BLaER1 (cell line): Measurements from ENCODE around the gene IPPK.

Source experiments
- H3K27ac ChIP-seq: shearing (Covaris generic); formaldehyde crosslinking; 2 replicates; pipeline ENCODE4 v1.8.1; 2022
- H3K27me3 ChIP-seq: shearing (Covaris generic); formaldehyde crosslinking; 2 replicates; pipeline ENCODE4 v1.8.1; 2022
- H3K36me3 ChIP-seq: shearing (Covaris generic); formaldehyde crosslinking; 2 replicates; pipeline ENCODE4 v1.8.1; 2022
- H3K4me1 ChIP-seq: shearing (Covaris generic); formaldehyde crosslinking; 2 replicates; pipeline ENCODE4 v1.8.1; 2022
- H3K4me2 ChIP-seq: shearing (Covaris generic); formaldehyde crosslinking; 2 replicates; pipeline ENCODE4 v1.8.1; 2022
- H3K4me3 ChIP-seq: shearing (Covaris generic); formaldehyde crosslinking; 2 replicates; pipeline ENCODE4 v1.8.1; 2022
- H3K9ac ChIP-seq: shearing (Covaris generic); formaldehyde crosslinking; 2 replicates; pipeline ENCODE4 v1.8.1; 2022
- H3K9me3 ChIP-seq: shearing (Covaris generic); formaldehyde crosslinking; 2 replicates; pipeline ENCODE4 v1.8.1; 2022
- H4K20me1 ChIP-seq: shearing (Covaris generic); formaldehyde crosslinking; 2 replicates; pipeline ENCODE4 v1.8.1; 2022
- Cebpa-rat ChIP-seq: shearing (Covaris generic); IDR thresholded peaks from 2 replicates; pipeline ENCODE4 v1.8.1; 2022

IPPK gene

DNA sequence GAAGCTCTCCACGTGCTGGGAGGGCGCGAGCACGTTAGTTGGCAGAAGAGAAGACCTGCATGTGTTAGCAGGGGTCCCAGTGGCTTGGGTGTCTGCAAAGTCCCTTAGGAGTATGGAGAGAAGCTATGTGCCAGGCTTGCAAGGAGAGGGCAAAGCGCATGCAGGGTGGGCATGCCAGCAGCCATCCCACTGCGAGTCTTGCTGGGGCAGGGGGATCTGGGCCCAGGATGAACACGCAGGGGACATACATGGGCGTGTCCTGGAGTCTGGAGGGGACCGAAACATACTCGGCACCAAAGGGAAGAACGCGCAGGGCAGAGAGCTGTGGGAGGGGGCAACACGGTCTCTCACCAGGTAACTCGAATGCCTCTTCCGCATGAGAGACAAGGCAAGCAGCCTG lies 43.6 kb upstream of the IPPK start:
- Histone ChIP-seq H3K27me3 (no peaks in the 10 kb centered on the region), H4K20me1 (peaks cover 36% of the 10 kb centered on the region), H3K27ac (no peak overlapping the region; the same call in 1 of the 2 replicates), H3K9me3 (no peaks in the 10 kb centered on the region), H3K9ac (no peak overlapping the region), H3K4me2 (peak overlapping the region; percentile 13; the same call in 1 of the 2 replicates), H3K4me1 (peaks cover 24% of the 10 kb centered on the region), H3K4me3 (no peak overlapping the region), H3K36me3 (peaks cover 98% of the 10 kb centered on the region)
- no peak for TF ChIP-seq Cebpa-rat

DNA sequence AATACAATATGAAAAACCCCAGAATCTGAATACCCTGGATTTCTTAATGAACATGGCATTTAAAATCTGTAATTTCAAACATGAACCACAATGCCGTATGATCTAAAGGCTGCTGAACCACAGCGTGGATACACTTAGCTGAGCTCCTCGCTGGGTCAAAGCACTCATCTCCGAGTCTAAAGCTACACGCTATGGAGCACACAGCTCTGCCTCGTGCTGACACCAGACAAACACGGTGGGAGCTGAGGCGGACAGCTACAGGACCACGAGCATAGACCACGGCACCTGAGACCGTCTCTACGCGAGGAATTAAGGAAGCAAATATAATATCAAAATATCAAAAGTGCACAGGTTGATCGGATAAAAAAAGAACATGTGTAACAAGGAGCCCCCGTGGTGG lies 42.8 kb upstream of the IPPK start:
- no peak for TF ChIP-seq Cebpa-rat
- H3K4me2 ChIP-seq, result no peak overlapping the region; the same call in 1 of the 2 replicates
- H3K4me1 ChIP-seq, result peaks cover 24% of the 10 kb centered on the region
- H3K36me3 ChIP-seq, result peaks cover 92% of the 10 kb centered on the region
- H3K27me3 ChIP-seq, result no peaks in the 10 kb centered on the region
- no peak overlapping the region for H3K4me3 ChIP-seq
- no peaks in the 10 kb centered on the region for H3K9me3 ChIP-seq
- no peak overlapping the region for H3K27ac ChIP-seq
- no peak overlapping the region for H3K9ac ChIP-seq
- peaks cover 29% of the 10 kb centered on the region for H4K20me1 ChIP-seq

DNA sequence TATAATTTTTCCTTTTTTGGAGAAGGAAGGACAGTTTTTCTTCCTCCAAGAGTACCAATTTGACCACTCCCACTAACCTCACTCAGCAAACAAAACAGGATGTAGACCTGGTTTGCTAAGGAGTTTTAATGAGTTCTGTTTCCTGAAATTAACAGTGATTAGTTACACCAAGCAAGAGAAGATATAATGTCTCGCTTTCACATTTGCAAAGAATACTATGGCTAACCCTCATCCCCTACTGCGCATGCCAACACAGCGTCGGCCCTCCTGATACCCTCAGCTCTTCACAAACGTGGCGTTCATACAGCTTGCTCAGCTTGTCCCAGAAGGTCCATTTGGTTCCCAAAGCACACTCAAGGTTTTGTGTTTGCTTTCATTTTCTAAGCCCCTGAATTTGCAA lies 41.9 kb upstream of the IPPK start:
- Histone ChIP-seq H3K4me3 (no peak overlapping the region), H3K27ac (no peak overlapping the region), H3K4me1 (peaks cover 24% of the 10 kb centered on the region), H3K4me2 (no peak overlapping the region; the same call in 1 of the 2 replicates), H3K36me3 (peaks cover 85% of the 10 kb centered on the region), H3K27me3 (no peaks in the 10 kb centered on the region), H4K20me1 (peaks cover 20% of the 10 kb centered on the region), H3K9me3 (no peaks in the 10 kb centered on the region), H3K9ac (no peak overlapping the region)
- no peak for TF ChIP-seq Cebpa-rat

DNA sequence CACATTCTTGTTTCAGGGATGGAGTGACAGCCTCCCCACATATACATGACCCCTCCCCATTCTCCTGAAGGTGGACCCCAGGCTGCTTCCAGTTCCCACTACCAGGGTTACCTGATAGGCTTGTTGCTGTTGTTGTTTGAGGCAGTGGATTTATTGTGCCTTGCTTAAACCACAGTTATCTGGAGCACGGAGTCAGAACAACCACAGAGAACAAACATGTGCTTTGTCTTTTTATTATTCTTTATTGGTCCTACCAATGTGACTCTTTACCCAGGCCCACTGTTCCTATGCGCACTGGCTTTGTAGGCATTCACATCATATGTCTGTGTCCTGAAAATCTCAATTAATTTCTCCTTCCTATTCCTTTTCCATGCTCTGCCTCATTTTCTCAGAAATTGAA lies 41.2 kb upstream of the IPPK start:
- Histone ChIP-seq H3K27ac (no peak overlapping the region), H3K27me3 (no peaks in the 10 kb centered on the region), H3K9me3 (0 out of 2 replicates have a peak, but pooled peaks cover 4% of the 10 kb centered on the region), H3K4me2 (no peak overlapping the region), H4K20me1 (peaks cover 13% of the 10 kb centered on the region), H3K9ac (no peak overlapping the region), H3K4me1 (peaks cover 24% of the 10 kb centered on the region), H3K36me3 (peaks cover 85% of the 10 kb centered on the region), H3K4me3 (no peak overlapping the region)
- TF ChIP-seq Cebpa-rat, result no peak

DNA sequence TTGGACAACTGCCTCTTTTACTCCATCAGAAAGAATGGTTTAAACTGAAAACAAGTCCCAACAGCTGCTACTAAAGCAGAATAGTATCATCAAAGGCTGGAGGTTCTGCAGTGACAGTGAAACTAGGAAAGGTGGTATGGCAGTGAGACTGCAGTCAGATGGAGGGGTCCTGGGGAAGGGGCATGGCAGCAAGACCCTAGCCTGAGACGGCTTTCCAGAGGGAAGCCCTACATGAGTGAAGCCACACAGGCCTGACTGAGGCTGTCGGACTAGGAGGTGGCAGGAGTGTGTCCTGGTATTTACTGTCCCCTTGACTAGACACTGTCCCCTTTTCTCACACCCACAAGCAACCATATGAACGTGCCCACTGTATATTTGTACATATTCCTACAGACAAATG lies 40.4 kb upstream of the IPPK start:
- H3K36me3 ChIP-seq, result peaks cover 85% of the 10 kb centered on the region
- H3K4me1 ChIP-seq, result peaks cover 24% of the 10 kb centered on the region
- no peak overlapping the region for H3K4me3 ChIP-seq
- no peak overlapping the region for H3K27ac ChIP-seq
- peaks cover 5% of the 10 kb centered on the region; the same call in 1 of the 2 replicates for H4K20me1 ChIP-seq
- H3K9ac ChIP-seq, result no peak overlapping the region
- no peak overlapping the region for H3K4me2 ChIP-seq
- H3K27me3 ChIP-seq, result no peaks in the 10 kb centered on the region
- no peak for TF ChIP-seq Cebpa-rat
- H3K9me3 ChIP-seq, result 0 out of 2 replicates have a peak, but pooled peaks cover 4% of the 10 kb centered on the region

DNA sequence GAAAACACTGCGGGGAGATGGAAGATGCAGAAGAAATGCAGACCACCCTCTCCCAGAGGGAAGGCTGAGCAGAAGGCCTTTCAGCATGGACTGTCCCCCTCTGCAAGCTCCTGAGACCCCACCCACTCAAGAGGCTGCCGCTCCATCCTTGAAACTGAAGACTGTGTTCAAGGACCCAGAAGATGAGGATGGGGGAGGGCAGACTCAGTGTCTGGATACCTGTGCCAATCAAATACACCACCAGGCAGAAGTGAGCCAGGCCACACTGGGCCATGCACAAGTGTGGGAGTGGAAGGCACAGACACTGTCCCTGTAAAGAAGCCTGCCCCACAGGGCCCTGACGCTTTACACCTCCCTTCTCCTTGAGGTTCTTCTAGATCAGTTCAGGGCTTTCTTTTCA lies 40.0 kb upstream of the IPPK start:
- Histone ChIP-seq H3K9me3 (0 out of 2 replicates have a peak, but pooled peaks cover 4% of the 10 kb centered on the region), H3K9ac (no peak overlapping the region), H3K4me2 (no peak overlapping the region), H3K4me3 (no peak overlapping the region), H3K4me1 (peaks cover 24% of the 10 kb centered on the region), H3K27ac (no peak overlapping the region), H4K20me1 (peaks cover under 1% of the 10 kb centered on the region; the same call in 1 of the 2 replicates), H3K36me3 (peaks cover 83% of the 10 kb centered on the region), H3K27me3 (no peaks in the 10 kb centered on the region)
- no peak for TF ChIP-seq Cebpa-rat

DNA sequence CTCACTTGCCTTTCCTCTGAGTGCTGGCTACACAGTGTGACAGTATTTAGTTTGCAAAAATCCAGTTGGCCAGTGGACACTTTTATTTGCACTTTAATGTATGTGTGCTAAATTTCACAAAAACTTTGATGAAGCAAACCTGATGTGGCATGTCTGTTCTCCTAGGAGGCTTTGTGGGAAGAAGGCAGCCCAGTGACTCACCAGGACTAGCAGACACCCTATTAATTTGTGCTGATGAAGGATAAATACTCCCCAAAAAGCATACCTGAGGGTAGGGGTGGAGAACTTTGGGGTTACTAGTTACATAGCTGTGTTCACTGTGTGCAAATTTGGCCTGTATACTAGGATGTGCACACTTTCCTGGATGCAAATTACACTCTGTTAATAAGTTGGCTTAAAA lies 39.3 kb upstream of the IPPK start:
- H3K9me3 ChIP-seq, result 0 out of 2 replicates have a peak, but pooled peaks cover 4% of the 10 kb centered on the region
- H3K27ac ChIP-seq, result no peak overlapping the region
- H3K4me2 ChIP-seq, result no peak overlapping the region
- H3K9ac ChIP-seq, result no peak overlapping the region
- no peaks in the 10 kb centered on the region for H3K27me3 ChIP-seq
- H4K20me1 ChIP-seq, result no peaks in the 10 kb centered on the region
- peaks cover 83% of the 10 kb centered on the region for H3K36me3 ChIP-seq
- peaks cover 24% of the 10 kb centered on the region for H3K4me1 ChIP-seq
- no peak for TF ChIP-seq Cebpa-rat
- H3K4me3 ChIP-seq, result no peak overlapping the region

DNA sequence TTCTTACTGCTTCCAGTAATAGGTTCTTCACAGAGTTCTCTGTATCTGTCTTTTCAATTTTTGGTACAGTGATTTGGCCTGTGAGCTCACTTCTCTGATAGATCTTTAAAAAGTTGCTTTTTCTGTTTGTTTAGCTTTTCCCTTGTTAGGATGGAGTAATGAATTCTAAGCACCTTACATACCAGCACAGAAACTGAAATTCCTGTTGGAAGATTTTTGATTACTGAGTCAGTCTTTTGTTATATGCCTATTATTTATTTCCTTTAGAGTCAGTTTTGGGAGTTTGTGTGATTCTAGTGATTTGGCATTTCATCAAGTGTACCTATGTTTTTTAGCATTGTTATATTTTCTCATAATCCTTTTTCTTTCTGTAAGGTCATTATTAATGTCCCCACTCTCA lies 37.6 kb upstream of the IPPK start:
- Histone ChIP-seq H4K20me1 (no peaks in the 10 kb centered on the region), H3K27me3 (no peaks in the 10 kb centered on the region), H3K36me3 (peaks cover 70% of the 10 kb centered on the region), H3K4me1 (peaks cover 9% of the 10 kb centered on the region), H3K4me2 (no peak overlapping the region), H3K9ac (no peak overlapping the region), H3K4me3 (no peak overlapping the region), H3K9me3 (0 out of 2 replicates have a peak, but pooled peaks cover 4% of the 10 kb centered on the region), H3K27ac (no peak overlapping the region)
- TF ChIP-seq Cebpa-rat, result no peak

DNA sequence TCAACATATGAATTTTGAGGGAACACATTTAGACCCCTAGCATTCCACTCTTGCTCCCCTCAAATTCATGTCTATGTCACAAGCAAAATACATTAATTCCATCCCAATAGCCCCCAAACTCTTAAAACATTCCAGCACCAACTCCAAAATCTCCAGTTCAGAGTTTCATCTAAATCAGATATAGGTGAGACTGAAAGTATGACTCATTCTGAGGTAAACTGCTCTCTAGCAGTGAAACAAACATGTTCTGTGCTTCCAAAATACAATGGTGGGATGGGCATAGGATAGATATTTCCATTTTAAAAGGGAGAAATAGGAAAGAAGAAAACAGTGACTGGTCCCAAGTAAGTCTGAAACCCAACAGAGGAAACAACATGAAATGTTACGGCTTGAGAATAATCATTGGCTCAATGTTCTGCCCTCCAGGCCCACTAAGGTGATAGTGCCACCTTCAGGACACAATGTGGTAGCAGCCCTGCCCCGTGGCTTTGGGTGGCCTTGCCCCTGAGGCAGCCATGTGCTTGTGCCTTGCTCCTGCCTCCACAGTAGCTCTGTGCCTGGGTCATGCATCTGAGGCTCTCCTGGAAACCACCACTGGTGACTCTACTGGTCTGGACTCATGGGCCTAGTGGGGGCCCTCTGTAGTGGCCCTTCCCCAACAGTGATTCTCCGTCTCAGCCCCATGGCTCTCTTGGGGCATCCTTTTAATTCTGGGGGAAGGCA lies 36.4 kb upstream of the IPPK start:
- no peaks in the 10 kb centered on the region for H3K4me1 ChIP-seq
- no peak for TF ChIP-seq Cebpa-rat
- H3K9ac ChIP-seq, result no peak overlapping the region
- H3K4me3 ChIP-seq, result no peak overlapping the region
- peaks cover 61% of the 10 kb centered on the region for H3K36me3 ChIP-seq
- H3K4me2 ChIP-seq, result no peak overlapping the region
- H4K20me1 ChIP-seq, result no peaks in the 10 kb centered on the region
- 0 out of 2 replicates have a peak, but pooled peaks cover 8% of the 10 kb centered on the region for H3K9me3 ChIP-seq
- H3K27me3 ChIP-seq, result no peaks in the 10 kb centered on the region
- H3K27ac ChIP-seq, result no peak overlapping the region

DNA sequence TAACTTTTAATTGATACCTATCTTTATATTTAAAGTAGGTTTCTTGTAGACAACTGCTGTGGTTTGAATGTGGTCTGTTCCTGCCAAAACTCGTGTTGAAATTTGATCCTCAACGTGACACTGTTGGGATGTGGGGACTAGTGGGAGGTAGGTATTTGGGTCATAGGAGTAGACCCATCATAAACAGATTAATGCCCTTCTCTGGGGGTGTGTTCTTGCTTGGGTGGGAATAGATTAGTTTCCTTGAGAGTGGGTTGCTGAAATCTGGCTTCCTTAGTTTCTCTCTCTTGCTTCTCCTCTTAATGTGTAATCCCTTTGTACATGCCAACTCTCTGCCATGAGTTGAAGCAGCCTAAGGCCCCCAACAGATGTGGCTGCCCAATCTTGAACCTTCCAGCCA lies 34.6 kb upstream of the IPPK start:
- Histone ChIP-seq H3K9me3 (peaks cover 15% of the 10 kb centered on the region), H3K4me2 (no peak overlapping the region), H3K36me3 (peaks cover 42% of the 10 kb centered on the region), H3K27ac (no peak overlapping the region), H3K27me3 (no peaks in the 10 kb centered on the region), H3K4me1 (no peaks in the 10 kb centered on the region), H4K20me1 (no peaks in the 10 kb centered on the region), H3K9ac (no peak overlapping the region), H3K4me3 (no peak overlapping the region)
- no peak for TF ChIP-seq Cebpa-rat
